GM19467 (cell line): ENCODE measurements around the gene PRKRA.
"Not testable (repeated sequence)": the region's sequence is repeated elsewhere in the genome, so short reads cannot be mapped to it uniquely, and the experiment has no call there.

Source experiments
- ATAC-seq: cut with Tn5 transposase; IDR thresholded peaks from one replicate; pipeline ENCODE4 v1.9.1; 2021; ENCODE audit warnings: mild to moderate bottlenecking, moderate library complexity; ENCODE audit not compliant: unreplicated experiment

The PRKRA gene

GRCh38 chr2:178415979-178416378 lies 35.0 kb downstream of the PRKRA start:
- no peak for ATAC-seq

- ATAC-seq, result peak; percentile 85
Measured at GRCh38 chr2:178414266-178415247, 36.4 kb downstream of the PRKRA start.

GRCh38 chr2:178413472-178414265 lies 37.3 kb downstream of the PRKRA start:
- peak; percentile 75 for ATAC-seq

- ATAC-seq, result not testable (repeated sequence)
Measured at GRCh38 chr2:178412453-178412852, 38.5 kb downstream of the PRKRA start.

- no peak for ATAC-seq
Measured at GRCh38 chr2:178412047-178412446, 38.9 kb downstream of the PRKRA start.

- ATAC-seq, result no peak
Measured at GRCh38 chr2:178409261-178409660, 41.7 kb downstream of the PRKRA start.

- peak; percentile 100 for ATAC-seq
Measured at GRCh38 chr2:178404368-178404767, 46.6 kb downstream of the PRKRA start.

GRCh38 chr2:178403671-178404306 lies 47.2 kb downstream of the PRKRA start:
- ATAC-seq, result peak; percentile 25

- ATAC-seq, result no peak
Measured at GRCh38 chr2:178401994-178402437, 49.0 kb downstream of the PRKRA start.

- ATAC-seq, result peak; percentile 60
Measured at GRCh38 chr2:178397002-178397605, 53.9 kb downstream of the PRKRA start.

GRCh38 chr2:178395941-178396570 lies 54.9 kb downstream of the PRKRA start:
- no peak for ATAC-seq

- ATAC-seq, result no peak
Measured at GRCh38 chr2:178395295-178395694, 55.7 kb downstream of the PRKRA start.

- no peak for ATAC-seq
Measured at GRCh38 chr2:178394859-178395258, 56.1 kb downstream of the PRKRA start.

GRCh38 chr2:178392215-178392614 lies 58.8 kb downstream of the PRKRA start:
- no peak for ATAC-seq

- ATAC-seq, result no peak
Measured at GRCh38 chr2:178391701-178392100, 59.3 kb downstream of the PRKRA start.

GRCh38 chr2:178388287-178388686 lies 62.7 kb downstream of the PRKRA start:
- ATAC-seq, result no peak

- ATAC-seq, result no peak
Measured at GRCh38 chr2:178386986-178387597, 63.9 kb downstream of the PRKRA start.

- no peak for ATAC-seq
Measured at GRCh38 chr2:178385595-178386148, 65.3 kb downstream of the PRKRA start.

GRCh38 chr2:178383718-178384117 lies 67.3 kb downstream of the PRKRA start:
- no peak for ATAC-seq
